Limb (tissue), 2 donors: Measurements from ENCODE around the gene FNIP1.
"Not testable (repeated sequence)": the region's sequence is repeated elsewhere in the genome, so short reads cannot be mapped to it uniquely, and the experiment has no call there.

Source experiments
- DNase-seq, 2 donors: peaks; one replicate each; pipeline ENCODE4 v3.0.0-alpha.2; 2016; ENCODE audit errors: extremely low spot score in 2 of 2

The FNIP1 gene

GRCh38 chr5:131610198-131611063 lies 186.4 kb downstream of the FNIP1 start:
- DNase-seq, result no peak

- no peak for DNase-seq
Observed at GRCh38 chr5:131609774-131610173, 187.0 kb downstream of the FNIP1 start.

- DNase-seq, result no peak
Observed at GRCh38 chr5:131608597-131608996, 188.2 kb downstream of the FNIP1 start.

- DNase-seq, result no peak
Observed at GRCh38 chr5:131607903-131608540, 188.8 kb downstream of the FNIP1 start.

- no peak for DNase-seq
Observed at GRCh38 chr5:131607418-131607817, 189.4 kb downstream of the FNIP1 start.

- no peak for DNase-seq
Observed at GRCh38 chr5:131605086-131605485, 191.7 kb downstream of the FNIP1 start.

GRCh38 chr5:131595088-131596033 lies 201.5 kb downstream of the FNIP1 start:
- DNase-seq, result no peak

- no peak for DNase-seq
Observed at GRCh38 chr5:131593921-131594320, 202.9 kb downstream of the FNIP1 start.

- DNase-seq, result not testable (repeated sequence)
Observed at GRCh38 chr5:131593436-131593835, 203.4 kb downstream of the FNIP1 start.
